H54 (cell line): ENCODE results near the gene OTC.

Experiments used
- DNase-seq: peaks from one replicate; pipeline ENCODE4 v3.0.0; 2011; ENCODE audit warnings: low spot score, mixed read lengths; ENCODE audit not compliant: insufficient read length
- FAIRE-seq: peaks from 3 replicates; lab custom pipeline; 2011; peaks lifted over from hg19 to GRCh38; lab: Jason Lieb, UNC
- POLR2A ChIP-seq: IDR thresholded peaks from 2 replicates; pipeline ENCODE4 v1.6.1; 2011; ENCODE audit warnings: low read depth, mild to moderate bottlenecking, low read length

Gene OTC

GRCh38 chrX:38465686-38466085, 113.3 kb downstream of the OTC start:
- DNase-seq, result no peak
- FAIRE-seq, result no peak
- TF ChIP-seq POLR2A, result no peak

GRCh38 chrX:38468563-38469157, 116.3 kb downstream of the OTC start:
- no peak for TF ChIP-seq POLR2A
- DNase-seq (no peak), FAIRE-seq (no peak)
